Progenitor cell of endocrine pancreas (in vitro differentiated cells): Measurements from ENCODE around the gene CPA1. TPM values are rescaled to one million over a fixed set of nuclear protein-coding genes. Genes with fewer than 3 reads are reported as not detected.

Experiments
- DNase-seq: peaks from one replicate; pipeline ENCODE4 v3.0.0; 2021; ENCODE audit warnings: low spot score; ENCODE audit not compliant: unreplicated experiment
- H3K27ac Mint-ChIP-seq: 2 replicates; pipeline ENCODE4 v1.8.0; 2021; ENCODE audit warnings: mild to moderate bottlenecking, moderate library complexity, mixed read lengths
- H3K27me3 Mint-ChIP-seq: 2 replicates; pipeline ENCODE4 v1.8.0; 2021; ENCODE audit warnings: mixed read lengths
- H3K36me3 Mint-ChIP-seq: 2 replicates; pipeline ENCODE4 v1.8.0; 2022; ENCODE audit warnings: mixed read lengths; ENCODE audit not compliant: insufficient read depth
- H3K4me1 Mint-ChIP-seq: 2 replicates; pipeline ENCODE4 v1.8.0; 2021; ENCODE audit warnings: low read depth, mixed read lengths
- H3K4me3 Mint-ChIP-seq: 2 replicates; pipeline ENCODE4 v1.8.0; 2021; ENCODE audit warnings: low read depth, mild to moderate bottlenecking, moderate library complexity, mixed read lengths
- H3K9me3 Mint-ChIP-seq: 2 replicates; pipeline ENCODE4 v1.8.0; 2021; ENCODE audit warnings: low read depth, mixed read lengths
- total RNA-seq: library from RNA; stranded (reverse); gene quantifications from 2 replicates; pipeline ENCODE4 v1.2.1, GENCODE V29; 2021
- TF ChIP-seq, protein P1 (sequence below): fragments of 200-600 bp; sonication (generic); IDR thresholded peaks from one replicate; pipeline ENCODE4 v1.5.0; 2021; ENCODE audit warnings: antibody characterized with exemption, mild to moderate bottlenecking; ENCODE audit not compliant: unreplicated experiment

The CPA1 gene
- total RNA-seq, 1 donor from 2014 or later = 17.8 TPM

DNA sequence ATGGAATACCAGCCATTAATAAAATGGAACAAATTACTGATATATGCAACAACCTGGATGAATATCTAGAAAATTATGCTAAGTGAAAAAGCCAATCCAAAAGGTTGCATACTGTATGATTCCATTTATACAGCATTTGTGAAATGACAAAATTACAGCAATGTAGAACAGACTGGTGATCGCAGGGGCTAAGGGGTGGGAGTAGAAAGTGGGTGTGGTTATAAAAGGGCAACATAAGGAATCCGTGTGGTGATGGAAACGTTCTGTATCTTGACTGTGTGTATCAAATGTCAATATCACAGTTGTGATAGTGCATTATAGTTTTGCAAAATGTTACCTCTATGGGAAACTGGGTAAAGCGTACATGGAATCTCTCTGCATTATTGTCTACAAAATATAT lies 45.5 kb downstream of the CPA1 start:
- TF ChIP-seq, protein P1, sequence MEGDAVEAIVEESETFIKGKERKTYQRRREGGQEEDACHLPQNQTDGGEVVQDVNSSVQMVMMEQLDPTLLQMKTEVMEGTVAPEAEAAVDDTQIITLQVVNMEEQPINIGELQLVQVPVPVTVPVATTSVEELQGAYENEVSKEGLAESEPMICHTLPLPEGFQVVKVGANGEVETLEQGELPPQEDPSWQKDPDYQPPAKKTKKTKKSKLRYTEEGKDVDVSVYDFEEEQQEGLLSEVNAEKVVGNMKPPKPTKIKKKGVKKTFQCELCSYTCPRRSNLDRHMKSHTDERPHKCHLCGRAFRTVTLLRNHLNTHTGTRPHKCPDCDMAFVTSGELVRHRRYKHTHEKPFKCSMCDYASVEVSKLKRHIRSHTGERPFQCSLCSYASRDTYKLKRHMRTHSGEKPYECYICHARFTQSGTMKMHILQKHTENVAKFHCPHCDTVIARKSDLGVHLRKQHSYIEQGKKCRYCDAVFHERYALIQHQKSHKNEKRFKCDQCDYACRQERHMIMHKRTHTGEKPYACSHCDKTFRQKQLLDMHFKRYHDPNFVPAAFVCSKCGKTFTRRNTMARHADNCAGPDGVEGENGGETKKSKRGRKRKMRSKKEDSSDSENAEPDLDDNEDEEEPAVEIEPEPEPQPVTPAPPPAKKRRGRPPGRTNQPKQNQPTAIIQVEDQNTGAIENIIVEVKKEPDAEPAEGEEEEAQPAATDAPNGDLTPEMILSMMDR = no peak
- Mint-ChIP-seq H3K27ac (no peak overlapping the region), H3K36me3 (peaks cover 8% of the 10 kb centered on the region), H3K27me3 (no peaks in the 10 kb centered on the region), H3K4me3 (no peak overlapping the region), H3K9me3 (no peaks in the 10 kb centered on the region), H3K4me1 (peaks cover 33% of the 10 kb centered on the region)
- no peak for DNase-seq

DNA sequence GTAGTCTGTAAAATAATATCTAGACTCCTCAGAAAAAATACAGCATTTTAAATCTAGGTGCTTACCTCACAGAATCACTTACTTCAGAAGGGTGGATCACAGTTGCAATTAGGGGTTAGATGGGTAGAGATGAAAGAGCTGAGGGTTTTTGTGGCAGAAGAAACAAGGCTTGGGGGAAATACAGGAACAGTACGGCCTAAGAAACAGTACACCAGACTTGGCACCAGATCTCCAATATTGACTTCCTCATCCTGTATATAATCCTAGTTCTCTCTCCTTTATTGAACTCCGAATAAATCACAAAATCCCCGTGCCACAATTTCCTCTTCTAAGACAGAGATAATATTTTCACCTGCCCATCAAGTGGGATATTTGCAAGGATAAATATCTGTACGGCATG lies 46.3 kb downstream of the CPA1 start:
- TF ChIP-seq, protein P1 = no peak
- Mint-ChIP-seq H3K27me3 (no peaks in the 10 kb centered on the region), H3K27ac (no peak overlapping the region), H3K9me3 (no peaks in the 10 kb centered on the region), H3K4me3 (no peak overlapping the region), H3K4me1 (peaks cover 27% of the 10 kb centered on the region), H3K36me3 (peaks cover 8% of the 10 kb centered on the region)
- no peak for DNase-seq

- H3K36me3 Mint-ChIP-seq = peaks cover 8% of the 10 kb centered on the region
- H3K4me3 Mint-ChIP-seq = no peak overlapping the region
- no peaks in the 10 kb centered on the region for H3K9me3 Mint-ChIP-seq
- H3K27ac Mint-ChIP-seq = peak overlapping the region; percentile 74
- TF ChIP-seq, protein P1 = no peak
- H3K27me3 Mint-ChIP-seq = no peaks in the 10 kb centered on the region
- DNase-seq = no peak
- peaks cover 16% of the 10 kb centered on the region for H3K4me1 Mint-ChIP-seq
These were observed 48.7 kb downstream of the CPA1 start for GRCh38 chr7:130429019-130429418.

DNA sequence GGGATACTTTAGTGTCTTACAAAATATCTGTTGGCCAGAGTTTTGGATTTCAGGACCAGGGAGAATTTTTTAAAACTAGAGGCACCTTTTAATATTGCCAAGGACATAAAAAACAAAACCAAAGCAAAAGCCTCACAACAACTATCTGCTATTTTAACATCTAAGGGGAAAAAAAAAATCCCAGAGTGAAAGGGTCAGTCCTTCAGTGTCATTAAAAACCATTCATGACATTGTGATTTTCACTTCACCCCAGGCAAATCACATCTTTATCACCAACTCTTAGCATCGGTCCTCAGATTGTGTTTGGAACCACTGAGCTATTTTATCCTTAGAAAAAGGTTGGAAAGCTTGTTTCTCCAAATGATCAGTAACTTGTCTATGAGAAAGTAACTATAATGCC lies 49.8 kb downstream of the CPA1 start:
- Mint-ChIP-seq H3K9me3 (no peaks in the 10 kb centered on the region), H3K4me1 (peaks cover 16% of the 10 kb centered on the region), H3K27me3 (no peaks in the 10 kb centered on the region), H3K27ac (no peak overlapping the region), H3K36me3 (peaks cover 6% of the 10 kb centered on the region), H3K4me3 (no peak overlapping the region)
- no peak for DNase-seq
- TF ChIP-seq, protein P1 = no peak

DNA sequence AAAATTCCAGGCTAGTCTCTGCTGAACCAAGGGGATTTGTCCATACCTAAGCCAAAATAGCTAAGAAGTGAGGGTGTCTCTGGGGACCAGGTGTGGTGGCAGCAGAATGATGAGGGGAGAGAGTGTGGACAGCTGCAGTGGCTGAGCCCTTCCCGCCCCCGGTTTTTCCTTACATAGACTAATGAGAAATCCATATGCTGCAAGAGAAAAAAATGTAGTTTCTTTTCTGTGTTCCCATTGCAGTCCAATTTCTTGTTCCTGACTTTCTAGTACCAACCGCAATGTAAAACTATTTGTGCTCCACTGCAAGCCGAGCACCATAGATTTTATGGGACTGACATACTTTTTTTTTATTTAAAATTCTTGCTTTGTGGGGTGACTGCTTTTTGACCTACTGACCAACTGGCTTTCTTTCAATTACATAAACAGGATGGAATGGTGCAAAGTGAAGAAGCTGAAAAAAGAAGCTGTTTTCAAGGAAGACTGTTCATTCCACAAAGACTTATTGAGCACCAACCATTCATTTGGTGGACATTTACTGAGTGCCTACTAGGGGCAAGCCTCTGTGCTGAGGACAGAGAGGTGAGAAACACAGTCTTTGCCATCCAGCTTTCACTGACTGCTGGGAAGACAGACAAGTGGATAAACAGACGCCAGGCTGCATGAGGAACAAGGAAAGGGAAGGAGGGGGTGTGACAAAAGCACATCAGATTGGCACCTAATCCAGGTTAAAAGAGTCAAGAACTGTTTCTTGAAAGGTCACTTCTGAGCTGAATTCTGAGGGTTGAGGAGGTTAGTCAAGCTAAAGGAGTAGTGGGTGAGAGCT lies 50.8 kb downstream of the CPA1 start:
- Mint-ChIP-seq H3K4me3 (no peak overlapping the region), H3K4me1 (peaks cover 14% of the 10 kb centered on the region), H3K27me3 (no peaks in the 10 kb centered on the region), H3K9me3 (no peaks in the 10 kb centered on the region), H3K27ac (no peak overlapping the region), H3K36me3 (peaks cover 3% of the 10 kb centered on the region)
- TF ChIP-seq, protein P1 = no peak
- DNase-seq = no peak
